Muscle of arm (tissue), 12 donors: ENCODE measurements around the gene RAD51D. TPM values are rescaled to one million over a fixed set of nuclear protein-coding genes. Genes with fewer than 3 reads are reported as not detected.
"Not testable (repeated sequence)": the region's sequence is repeated elsewhere in the genome, so short reads cannot be mapped to it uniquely, and the experiment has no call there.

Experiments
- DNase-seq: peaks from one replicate; pipeline ENCODE4 v3.0.0-alpha.2; 2013
- polyA plus RNA-seq, 12 donors: library from polyadenylated mRNA; unstranded; fragments of 120-200 nt; gene quantifications; one replicate each; pipeline ENCODE4 v1.2.1, GENCODE V29; 2013; ENCODE audit not compliant: insufficient read length in 12 of 12

RAD51D gene
- polyA plus RNA-seq, 12 donors: 4.9 to 9.6 (median 6.0) TPM; not detected in 1

- no peak for DNase-seq
These were observed 21.9 kb downstream of the RAD51D start for GRCh38 chr17:35097776-35098175.

GRCh38 chr17:35095741-35096140 lies 23.9 kb downstream of the RAD51D start:
- no peak for DNase-seq

- no peak for DNase-seq
These were observed 24.8 kb downstream of the RAD51D start for GRCh38 chr17:35094902-35095301.

GRCh38 chr17:35090707-35091106 lies 29.0 kb downstream of the RAD51D start:
- DNase-seq: not testable (repeated sequence)

- DNase-seq: no peak
These were observed 29.9 kb downstream of the RAD51D start for GRCh38 chr17:35089586-35090296.

GRCh38 chr17:35088881-35089585 lies 30.6 kb downstream of the RAD51D start:
- peak; percentile 78 for DNase-seq

GRCh38 chr17:35088356-35088880 lies 31.2 kb downstream of the RAD51D start:
- DNase-seq: peak; percentile 40

GRCh38 chr17:35087731-35088355 lies 31.8 kb downstream of the RAD51D start:
- peak; percentile 18 for DNase-seq

- no peak for DNase-seq
These were observed 32.6 kb downstream of the RAD51D start for GRCh38 chr17:35086931-35087573.

GRCh38 chr17:35086164-35086563 lies 33.5 kb downstream of the RAD51D start:
- DNase-seq: no peak

GRCh38 chr17:35084987-35085386 lies 34.7 kb downstream of the RAD51D start:
- no peak for DNase-seq

GRCh38 chr17:35083071-35083470 lies 36.6 kb downstream of the RAD51D start:
- DNase-seq: no peak

GRCh38 chr17:35082073-35082657 lies 37.5 kb downstream of the RAD51D start:
- no peak for DNase-seq

GRCh38 chr17:35081638-35082037 lies 38.0 kb downstream of the RAD51D start:
- no peak for DNase-seq

GRCh38 chr17:35080536-35080935 lies 39.1 kb downstream of the RAD51D start:
- no peak for DNase-seq

GRCh38 chr17:35079547-35080423 lies 39.9 kb downstream of the RAD51D start:
- no peak for DNase-seq

GRCh38 chr17:35076874-35077273 lies 42.8 kb downstream of the RAD51D start:
- no peak for DNase-seq

GRCh38 chr17:35074711-35075707 lies 44.7 kb downstream of the RAD51D start:
- DNase-seq: no peak

GRCh38 chr17:35073991-35074627 lies 45.6 kb downstream of the RAD51D start:
- DNase-seq: no peak
